HCT116 (cell line): ENCODE results near the gene GALNT16.

ENCODE experiments used
- CTCF ChIP-seq, 3 experiments: fragments of 200-600 bp in 1 of 3; sonication (generic) in 1 of 3; IDR thresholded peaks in 2 of 3; conservative IDR thresholded peaks in 1 of 3; 2 replicates each; pipeline ENCODE4 v1.5.1; 2012 to 2017; ENCODE audit warnings: low read depth in 2 of 3, low read length in 2 of 3, antibody characterized with exemption in 1 of 3, borderline replicate concordance in 1 of 3, control low read depth in 1 of 3, mild to moderate bottlenecking in 1 of 3, mixed read lengths in 1 of 3, mixed run types in 1 of 3, moderate library complexity in 1 of 3; ENCODE audit not compliant: insufficient read depth in 1 of 3
- EZH2 ChIP-seq: fragments of 200-600 bp; sonication (generic); IDR thresholded peaks from 2 replicates; pipeline ENCODE4 v1.6.1; 2017; ENCODE audit warnings: antibody characterized with exemption, mixed run types
- FOSL1 ChIP-seq: IDR thresholded peaks from 2 replicates; pipeline ENCODE4 v1.6.1; 2012; ENCODE audit warnings: low read depth
- JUND ChIP-seq: IDR thresholded peaks from 2 replicates; pipeline ENCODE4 v1.6.1; 2012
- POLR2A ChIP-seq: IDR thresholded peaks from 2 replicates; pipeline ENCODE4 v1.7.0; 2011; ENCODE audit warnings: borderline replicate concordance; ENCODE audit not compliant: insufficient read depth, insufficient read length; ENCODE audit errors: extremely low read depth
- POLR2AphosphoS5 ChIP-seq: IDR thresholded peaks from 2 replicates; pipeline ENCODE4 v1.6.1; 2011; ENCODE audit warnings: mild to moderate bottlenecking, low read depth, low read length, moderate library complexity

DNA sequence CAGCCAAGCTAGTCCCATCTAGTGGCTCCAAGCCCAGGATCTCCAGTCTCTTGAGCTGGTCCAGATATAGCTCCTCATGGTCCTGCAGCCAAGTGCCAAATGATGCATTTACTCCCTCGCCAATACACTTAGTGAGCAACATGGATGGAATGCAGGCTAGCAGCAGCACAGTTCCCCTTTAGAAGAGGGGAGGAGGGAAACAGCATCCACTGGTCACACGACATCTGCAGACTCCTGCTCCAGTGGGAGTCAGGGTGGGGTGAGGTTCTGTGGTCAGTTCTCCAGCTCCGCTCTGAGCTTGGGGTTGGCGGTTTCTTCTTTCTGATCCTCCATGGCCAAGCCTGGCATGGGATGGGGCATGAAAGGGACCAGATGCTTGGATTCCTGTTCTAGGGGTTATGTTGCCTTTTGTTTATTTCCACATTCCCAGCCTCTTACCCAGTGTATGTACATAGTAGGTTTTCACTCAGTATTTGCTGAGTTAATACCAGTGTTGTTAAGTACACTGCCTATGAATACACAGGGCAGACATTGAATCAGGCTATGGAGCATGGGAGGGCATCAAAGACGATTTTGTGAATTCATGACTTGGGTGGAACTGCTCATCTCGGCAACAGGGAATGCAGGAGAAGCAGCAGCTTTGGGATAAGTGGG, 57.3 kb downstream of the GALNT16 start:
- TF ChIP-seq EZH2 (no peak), CTCF (IDR thresholded peaks at IDR 0.05 in 2 of 3, conservative IDR thresholded peaks at IDR 0.05 in 1 of 3; ENCODE audit: borderline replicate concordance in 1 of 3, insufficient read depth in 1 of 3, low read depth in 2 of 3, low read length in 2 of 3) (no peak), JUND (no peak), FOSL1 (no peak), POLR2AphosphoS5 (no peak), POLR2A (no peak)
